Heart right ventricle (tissue), 16 donors: ENCODE measurements around the gene SH3PXD2B. TPM values are rescaled to one million over a fixed set of nuclear protein-coding genes. Genes with fewer than 3 reads are reported as not detected.

ENCODE experiments used
- ATAC-seq, 8 donors: fragments of 200-7000 bp; cut with Tn5 transposase; one replicate each; pipeline ENCODE4 v1.9.1; 2020; ENCODE audit warnings: mild to moderate bottlenecking in 8 of 8, moderate library complexity in 8 of 8, moderate number of reproducible peaks in 1 of 8
- DNase-seq, 2 donors: peaks; one replicate each; pipeline ENCODE4 v3.0.0-alpha.2; 2020
- H3K27ac ChIP-seq, 10 donors: fragments of 200-600 bp; sonication (generic) in 2 of 10; one replicate each; pipeline versions ENCODE4 v1.5.0 to v1.8.0; 2020 to 2022; ENCODE audit warnings: mild to moderate bottlenecking in 3 of 10
- H3K27me3 ChIP-seq, 7 donors: fragments of 200-600 bp; one replicate each; pipeline ENCODE4 v1.8.0; 2021 to 2022; ENCODE audit warnings: mild to moderate bottlenecking in 2 of 7
- H3K36me3 ChIP-seq, 9 donors: fragments of 200-600 bp; sonication (generic) in 1 of 9; one replicate each; pipeline versions ENCODE4 v1.5.0 to v1.8.0; 2020 to 2022; ENCODE audit warnings: mild to moderate bottlenecking in 2 of 9
- H3K4me1 ChIP-seq, 9 donors: fragments of 200-600 bp; sonication (generic) in 1 of 9; one replicate each; pipeline versions ENCODE4 v1.5.0 to v1.8.0; 2020 to 2022; ENCODE audit warnings: mild to moderate bottlenecking in 4 of 9
- H3K4me3 ChIP-seq, 10 donors: fragments of 200-600 bp; sonication (generic) in 2 of 10; one replicate each; pipeline versions ENCODE4 v1.5.0 to v1.8.0; 2020 to 2022; ENCODE audit warnings: mild to moderate bottlenecking in 7 of 10, moderate library complexity in 2 of 10
- H3K9me3 ChIP-seq, 11 donors: fragments of 200-600 bp in 10 of 11; sonication (generic) in 2 of 11; one replicate each; pipeline versions ENCODE4 v1.5.0 to v1.8.0; 2013 to 2022; ENCODE audit warnings: mild to moderate bottlenecking in 2 of 11, control low read depth in 1 of 11, moderate library complexity in 1 of 11
- CTCF ChIP-seq, 9 donors: fragments of 200-600 bp; sonication (generic) in 2 of 9; IDR thresholded peaks; one replicate each; pipeline versions ENCODE4 v1.5.0 to v1.8.0; 2021 to 2022; ENCODE audit warnings: antibody characterized with exemption in 9 of 9, mild to moderate bottlenecking in 5 of 9, moderate library complexity in 1 of 9
- WGBS, 2 donors: extraction: QIAGEN DNeasy Blood & Tissue Kit; methylation state at CpG; one replicate each; pipeline ENCODE4 v1.1.7; 2013; ENCODE audit warnings: inconsistent platforms in 1 of 2; 5-methylcytosine and 5-hydroxymethylcytosine counted together
- intact Hi-C, 10 donors: fragments of 100-400 bp; cut with DNase I; formaldehyde crosslinking; loops; one replicate each; pipeline versions ENCODE4 v1.11.1 to v1.14.2; 2022
- polyA plus RNA-seq, 2 donors: library from polyadenylated mRNA; stranded (reverse); fragments of 200-250 nt; gene quantifications; one replicate each; pipeline ENCODE4 v1.2.3, GENCODE V29; 2013
- total RNA-seq, 10 donors: library from RNA; stranded (reverse); fragmentation: NEBNext Ultra II Directional in 3 of 10; extraction: Animal tissue kit (Norgen Biotek cat#: 25700) in 3 of 10; gene quantifications; one replicate each; pipeline versions ENCODE4 v1.2.1 to v1.2.4, GENCODE V29; 2021 to 2023
- donor health status: Arrhythmogenic right ventricular cardiomyopathy.
- donor health status: ischemic (EF 13 %, LVEDD 7.1; RV severe dilation, severe dysfunction).
- donor health status: healthy with polysubstance abuse.
- donor health status: DM: no; HTN: yes; CAD: no.
- donor health status: DM: no; HTN: no; CAD: no.
- donor health status: ischemic (EF 25% LVEDD 6.9; RV normal size, moderate dysfunction).
- donor health status: ischemic (EF 25% LVEDD 5.7; RV mildly dilated, moderate dysfunction).
- donor health status: healthy.
- donor health status: DM: yes; HTN: yes; CAD: no.
- donor health status: Ischemic cardiomyopathy.
- donor health status: ischemic (EF 35%, LVEDD 5.7; RV mildly dilated, moderate dysfunction).
- donor health status: nonischemic (EF 11% LVEDD 7.7; RV severe dilation, severe dysfunction).
- donor health status: DM: yes; HTN: yes; CAD: no.
- donor health status: PGD.
- donor health status: ischemic (EF 29% LVEDD 5.4; RV normal size, mild dysfunction).
- donor health status: nonischemic (EF 23%, LVEDD 6.1; RV moderate dilation, normal function).

The SH3PXD2B gene
- total and polyA plus RNA-seq, 12 donors, result 1.8 to 12.5 (median 5.5) TPM

DNA sequence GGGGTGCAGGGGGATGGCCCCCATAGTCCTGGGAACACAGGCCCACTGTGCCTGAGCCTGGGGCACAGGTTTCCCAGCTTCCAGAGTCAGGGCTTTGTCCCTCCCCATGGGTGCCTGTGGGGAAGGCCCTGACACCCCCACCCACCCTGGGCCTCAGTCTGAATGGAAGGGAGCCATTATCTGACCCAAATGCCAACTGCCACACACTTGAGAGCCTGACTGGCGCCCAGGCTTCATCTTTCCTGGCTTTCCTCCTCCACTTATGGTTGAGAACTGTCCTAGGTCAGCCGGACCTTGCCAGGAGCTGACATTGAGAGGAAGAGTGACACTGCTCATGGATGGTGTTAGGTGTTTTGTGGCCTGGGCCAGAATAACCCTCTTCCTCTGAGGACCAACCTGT lies 24.0 kb downstream of the SH3PXD2B start:
- Histone ChIP-seq H3K9me3 (no peaks in the 10 kb centered on the region), H3K4me1 (peaks cover 10 to 77% (median 24%) of the 10 kb centered on the region in 9 donors), H3K4me3 (no peak overlapping the region), H3K27me3 (no peaks in the 10 kb centered on the region), H3K36me3 (peaks cover 0 to 20% (median 0%) of the 10 kb centered on the region in 9 donors), H3K27ac (peak overlapping the region; percentile 15 to 80 (median 66))
- 63 to 77% methylated on average over 2 of the region's 2 CpGs for WGBS, 2 donors
- intact Hi-C loops, result no loop called here
- ATAC-seq, result peak in 5 of 8 donors; percentile 17 to 60 (median 28)
- no peak for DNase-seq
- no peak for TF ChIP-seq CTCF (IDR thresholded peaks at IDR 0.05)

GRCh38 chr5:172429201-172429940 lies 25.0 kb downstream of the SH3PXD2B start:
- H3K27me3 ChIP-seq, result no peaks in the 10 kb centered on the region
- no peak for TF ChIP-seq CTCF (IDR thresholded peaks at IDR 0.05)
- no peaks in the 10 kb centered on the region for H3K9me3 ChIP-seq
- H3K27ac ChIP-seq, result peak overlapping the region; percentile 15 to 80 (median 66)
- DNase-seq, result peak in 1 of 2 donors; percentile 36
- peaks cover 0 to 22% (median 0%) of the 10 kb centered on the region in 9 donors for H3K36me3 ChIP-seq
- peak; percentile 38 to 79 (median 60) for ATAC-seq
- peaks cover 10 to 83% (median 24%) of the 10 kb centered on the region in 9 donors for H3K4me1 ChIP-seq
- no peak overlapping the region for H3K4me3 ChIP-seq
- 64 to 67% methylated on average over 8 of the region's 8 CpGs for WGBS, 2 donors
- intact Hi-C loops, result no loop called here

- H3K27me3 ChIP-seq, result no peaks in the 10 kb centered on the region
- H3K4me3 ChIP-seq, result no peak overlapping the region
- H3K4me1 ChIP-seq, result peaks cover 10 to 80% (median 24%) of the 10 kb centered on the region in 9 donors
- peak in 3 of 8 donors; percentile 4 to 6 (median 4) for ATAC-seq
- TF ChIP-seq CTCF (IDR thresholded peaks at IDR 0.05), result no peak
- DNase-seq, result no peak
- peaks cover 0 to 18% (median 0%) of the 10 kb centered on the region in 9 donors for H3K36me3 ChIP-seq
- peak overlapping the region; percentile 6 to 80 (median 66) for H3K27ac ChIP-seq
- intact Hi-C loops, result no loop called here
- no peaks in the 10 kb centered on the region for H3K9me3 ChIP-seq
- WGBS, 2 donors, result 80 to 93% methylated on average over 12 of the region's 12 CpGs
Measured at GRCh38 chr5:172428224-172429166, 25.8 kb downstream of the SH3PXD2B start.

DNA sequence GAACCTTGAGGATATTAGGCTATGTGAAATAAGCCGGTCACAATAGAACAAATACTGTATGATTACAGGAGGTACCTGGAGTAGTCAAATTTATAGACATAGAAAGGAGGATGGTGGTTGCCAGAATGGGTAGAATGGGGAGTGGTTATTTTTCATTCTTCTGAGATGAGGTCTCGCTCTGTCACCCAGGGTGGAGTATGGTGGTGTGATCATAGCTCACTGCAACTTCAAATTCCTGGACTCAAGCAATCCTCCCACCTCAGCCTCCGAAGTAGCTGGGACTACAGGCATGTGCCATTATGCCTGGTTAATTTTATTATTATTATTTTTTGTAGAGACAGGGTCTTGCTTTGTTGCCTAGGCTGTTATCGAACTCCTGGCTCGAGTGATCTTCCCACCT lies 27.1 kb downstream of the SH3PXD2B start:
- 94 to 99% methylated on average over 5 of the region's 5 CpGs for WGBS, 2 donors
- intact Hi-C loops, result no loop called here
- H3K27ac ChIP-seq, result no peak overlapping the region
- H3K9me3 ChIP-seq, result no peaks in the 10 kb centered on the region
- peaks cover 0 to 15% (median 0%) of the 10 kb centered on the region in 9 donors for H3K36me3 ChIP-seq
- H3K4me1 ChIP-seq, result peaks cover 10 to 70% (median 24%) of the 10 kb centered on the region in 9 donors
- DNase-seq, result no peak
- ATAC-seq, result no peak
- H3K4me3 ChIP-seq, result no peak overlapping the region
- H3K27me3 ChIP-seq, result no peaks in the 10 kb centered on the region
- TF ChIP-seq CTCF (IDR thresholded peaks at IDR 0.05), result no peak
